Astrocyte (in vitro differentiated cells and primary cell): Measurements from ENCODE around the gene HOXA4.

Source experiments
- EZH2 ChIP-seq: IDR thresholded peaks from 2 replicates; pipeline ENCODE4 v1.6.1; 2012; ENCODE audit warnings: mild to moderate bottlenecking, low read length, inconsistent platforms; ENCODE audit not compliant: insufficient read depth
- TF ChIP-seq, protein P1 (sequence below): IDR thresholded peaks from 2 replicates; pipeline ENCODE4 v1.5.1; 2011; ENCODE audit warnings: low read depth, mild to moderate bottlenecking, inconsistent platforms, low read length, moderate library complexity; ENCODE audit not compliant: insufficient read depth

DNA sequence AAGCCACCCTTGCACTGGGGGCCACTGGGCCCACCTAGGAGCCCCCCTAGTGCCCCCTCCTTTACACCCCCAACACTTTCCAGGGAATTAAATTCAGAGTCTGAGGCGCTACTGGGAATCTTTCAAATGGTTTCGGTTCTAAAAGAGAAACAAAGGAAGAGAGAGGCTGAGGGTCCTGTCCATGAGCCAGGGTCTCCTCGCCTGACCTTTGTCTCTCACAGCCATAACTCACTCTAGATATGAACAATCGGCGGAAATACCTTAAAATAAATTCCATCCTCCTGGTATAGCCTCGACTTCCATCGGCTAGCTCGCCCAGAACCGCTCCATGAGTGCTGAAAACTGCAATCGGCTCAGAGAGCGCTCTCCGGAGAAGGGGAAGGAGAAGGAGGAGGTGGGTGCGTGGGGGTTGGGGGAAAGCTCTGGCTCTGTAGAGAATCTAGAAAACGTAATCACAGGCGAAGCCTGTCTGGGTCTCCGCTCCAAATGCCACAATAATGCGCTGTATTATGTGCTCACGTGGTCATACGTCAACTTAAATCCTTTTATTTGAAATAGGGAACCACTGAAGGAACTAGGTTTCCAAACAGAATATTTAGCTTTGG, 12.6 kb downstream of the HOXA4 start:
- TF ChIP-seq, protein P1, sequence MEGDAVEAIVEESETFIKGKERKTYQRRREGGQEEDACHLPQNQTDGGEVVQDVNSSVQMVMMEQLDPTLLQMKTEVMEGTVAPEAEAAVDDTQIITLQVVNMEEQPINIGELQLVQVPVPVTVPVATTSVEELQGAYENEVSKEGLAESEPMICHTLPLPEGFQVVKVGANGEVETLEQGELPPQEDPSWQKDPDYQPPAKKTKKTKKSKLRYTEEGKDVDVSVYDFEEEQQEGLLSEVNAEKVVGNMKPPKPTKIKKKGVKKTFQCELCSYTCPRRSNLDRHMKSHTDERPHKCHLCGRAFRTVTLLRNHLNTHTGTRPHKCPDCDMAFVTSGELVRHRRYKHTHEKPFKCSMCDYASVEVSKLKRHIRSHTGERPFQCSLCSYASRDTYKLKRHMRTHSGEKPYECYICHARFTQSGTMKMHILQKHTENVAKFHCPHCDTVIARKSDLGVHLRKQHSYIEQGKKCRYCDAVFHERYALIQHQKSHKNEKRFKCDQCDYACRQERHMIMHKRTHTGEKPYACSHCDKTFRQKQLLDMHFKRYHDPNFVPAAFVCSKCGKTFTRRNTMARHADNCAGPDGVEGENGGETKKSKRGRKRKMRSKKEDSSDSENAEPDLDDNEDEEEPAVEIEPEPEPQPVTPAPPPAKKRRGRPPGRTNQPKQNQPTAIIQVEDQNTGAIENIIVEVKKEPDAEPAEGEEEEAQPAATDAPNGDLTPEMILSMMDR: no peak
- TF ChIP-seq EZH2: no peak
